Suppressor macrophage treated with lipopolysaccharide for 4 hours (primary cell): ENCODE data around the gene PBLD.
"Not testable (repeated sequence)": the region's sequence is repeated elsewhere in the genome, so short reads cannot be mapped to it uniquely, and the experiment has no call there.

Experiments
- DNase-seq: peaks from one replicate; pipeline ENCODE4 v3.0.0-alpha.2; 2020

Gene PBLD

DNA sequence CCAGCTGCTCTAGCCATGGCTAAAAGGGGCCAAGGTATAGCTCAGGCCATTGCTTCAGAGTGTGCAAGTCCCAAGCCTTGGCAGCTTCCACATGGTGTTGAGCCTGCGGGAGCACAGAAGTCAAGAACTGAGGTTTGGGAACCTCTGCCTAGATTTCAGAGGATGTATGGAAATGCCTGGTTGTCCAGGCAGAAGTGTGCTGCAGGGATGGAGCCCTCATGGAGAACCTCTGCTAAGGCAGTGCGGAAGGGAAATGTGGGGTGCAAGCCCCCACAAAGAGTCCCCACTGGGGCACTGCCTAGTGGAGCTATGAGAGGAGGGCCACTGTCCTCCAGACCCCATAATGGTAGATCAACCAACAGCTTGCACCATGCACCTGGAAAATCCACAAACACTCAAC, 54.9 kb downstream of the PBLD start:
- not testable (repeated sequence) for DNase-seq

DNA sequence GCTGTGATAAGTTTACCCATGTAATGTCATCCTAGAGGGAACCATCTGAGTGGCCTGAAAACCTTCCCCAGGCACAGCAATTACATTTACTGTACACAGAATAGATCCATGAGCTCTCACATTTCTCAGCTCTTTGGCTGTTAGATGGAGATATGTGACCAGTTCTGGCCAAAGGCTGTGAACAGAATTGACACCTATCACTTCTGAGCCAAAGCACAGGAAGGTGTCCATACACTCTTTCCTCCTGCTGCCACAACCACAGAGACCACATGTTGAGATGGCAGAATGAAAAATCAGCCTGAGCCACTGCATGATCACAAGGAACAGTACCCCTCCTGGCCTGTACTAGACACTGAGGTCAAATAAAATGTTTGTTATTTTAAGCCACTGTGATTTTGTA, 56.5 kb downstream of the PBLD start:
- no peak for DNase-seq

DNA sequence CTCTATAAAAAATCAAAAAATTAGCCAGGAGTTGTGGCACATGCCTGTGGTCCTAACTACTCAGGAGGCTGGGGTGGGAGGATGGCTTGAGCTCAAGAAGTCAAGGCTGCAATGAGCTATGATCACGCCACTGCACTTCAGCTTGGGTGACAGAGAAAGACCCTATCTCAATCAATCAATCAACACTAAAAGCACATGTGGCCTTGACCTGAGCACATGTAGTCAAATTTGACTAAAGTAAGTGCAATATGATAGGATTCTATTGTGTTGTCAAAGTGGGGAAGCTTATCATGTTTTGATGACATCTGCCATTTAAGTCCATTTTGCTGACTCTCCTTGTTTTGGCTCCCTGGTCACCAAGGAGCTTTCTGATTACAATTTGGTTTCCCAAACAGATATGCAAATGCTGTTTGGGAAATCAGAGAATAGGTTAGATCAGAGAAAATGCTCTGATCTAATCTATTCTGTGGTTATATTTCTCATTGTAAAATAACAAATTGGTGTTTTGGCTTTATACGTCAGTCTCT, 57.1 kb downstream of the PBLD start:
- no peak for DNase-seq

DNA sequence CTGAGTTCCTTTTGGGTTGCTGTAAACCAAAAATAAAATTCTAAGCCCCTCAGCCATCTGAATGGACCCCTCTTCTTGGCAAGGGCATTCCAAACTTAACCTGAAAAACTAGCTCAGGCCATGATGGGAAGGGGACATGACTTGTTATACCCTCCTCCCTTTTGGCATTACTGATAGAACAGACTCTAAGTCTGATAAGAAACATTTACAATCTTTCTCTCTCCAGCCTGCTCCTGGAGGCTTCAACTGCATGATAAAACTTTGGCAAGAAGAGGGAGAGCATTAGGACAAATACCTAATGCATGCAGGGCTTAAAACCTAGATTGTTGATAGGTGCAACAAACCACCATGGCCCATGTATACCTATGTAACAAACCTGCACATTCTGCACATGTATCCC, 59.9 kb downstream of the PBLD start:
- DNase-seq: no peak

DNA sequence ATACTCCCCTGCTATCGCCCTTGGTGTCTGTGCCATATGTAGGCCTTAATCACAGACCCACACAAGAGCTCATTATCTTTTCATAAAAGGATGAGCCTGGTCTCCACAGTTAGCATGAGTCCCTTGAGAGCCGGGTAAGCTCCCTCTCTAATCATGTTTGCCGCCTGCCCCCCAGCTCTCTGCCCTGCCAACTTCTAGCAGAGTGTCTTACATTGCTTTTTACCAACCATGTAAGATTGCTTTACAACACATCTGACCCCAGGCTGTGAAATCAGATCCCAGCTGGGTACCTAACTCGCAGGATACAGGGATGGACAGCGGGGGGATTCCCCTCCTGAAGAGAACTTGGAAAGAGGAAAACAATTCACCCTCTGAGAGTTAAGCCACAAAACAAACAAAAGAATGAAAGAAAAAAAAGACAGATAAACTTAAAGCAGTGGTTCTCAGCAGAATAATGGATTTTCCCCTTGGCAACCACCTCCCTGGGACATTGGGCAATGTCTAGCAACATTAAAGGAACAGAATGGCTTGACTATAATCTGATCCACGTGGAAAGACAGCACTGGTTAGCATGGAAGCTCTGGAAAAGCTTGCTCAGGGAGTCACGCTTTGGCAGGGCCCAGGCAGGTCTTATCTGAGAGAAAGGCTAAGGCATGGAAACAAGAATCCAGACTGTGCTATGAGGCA, 61.4 kb downstream of the PBLD start:
- no peak for DNase-seq

DNA sequence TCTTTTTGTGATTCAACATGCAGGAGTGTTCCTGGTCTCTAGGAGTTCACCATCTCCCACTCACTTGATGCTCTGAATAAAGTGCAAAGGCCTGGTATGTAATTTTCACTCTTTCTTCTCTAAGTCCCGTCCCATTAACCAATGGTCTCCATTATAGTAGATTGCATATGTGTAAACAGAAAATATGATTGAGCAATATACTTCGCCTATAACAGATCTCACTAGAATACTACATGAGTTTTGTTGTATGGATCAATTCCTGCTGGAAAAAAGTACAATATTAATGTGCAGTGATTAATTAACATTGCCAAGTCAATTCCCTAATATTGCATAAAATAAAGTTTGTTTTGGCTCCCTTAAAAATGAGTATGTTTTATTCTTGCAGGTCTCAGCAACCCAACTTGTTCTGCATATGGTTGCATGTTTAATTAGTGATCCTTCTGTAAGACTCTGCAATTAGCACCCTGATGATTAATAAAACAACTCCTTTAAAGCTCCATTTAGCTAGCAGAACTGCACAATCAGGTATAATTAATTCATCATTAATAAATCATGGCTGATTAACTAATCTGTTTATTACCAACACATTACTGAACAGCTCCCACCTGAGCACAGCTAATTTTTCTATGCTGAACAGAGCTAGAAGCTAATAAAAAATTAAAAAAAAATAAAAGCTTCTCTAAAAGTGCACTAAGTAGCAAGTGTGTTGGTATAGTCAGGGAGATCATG, 63.0 kb downstream of the PBLD start:
- DNase-seq: no peak

DNA sequence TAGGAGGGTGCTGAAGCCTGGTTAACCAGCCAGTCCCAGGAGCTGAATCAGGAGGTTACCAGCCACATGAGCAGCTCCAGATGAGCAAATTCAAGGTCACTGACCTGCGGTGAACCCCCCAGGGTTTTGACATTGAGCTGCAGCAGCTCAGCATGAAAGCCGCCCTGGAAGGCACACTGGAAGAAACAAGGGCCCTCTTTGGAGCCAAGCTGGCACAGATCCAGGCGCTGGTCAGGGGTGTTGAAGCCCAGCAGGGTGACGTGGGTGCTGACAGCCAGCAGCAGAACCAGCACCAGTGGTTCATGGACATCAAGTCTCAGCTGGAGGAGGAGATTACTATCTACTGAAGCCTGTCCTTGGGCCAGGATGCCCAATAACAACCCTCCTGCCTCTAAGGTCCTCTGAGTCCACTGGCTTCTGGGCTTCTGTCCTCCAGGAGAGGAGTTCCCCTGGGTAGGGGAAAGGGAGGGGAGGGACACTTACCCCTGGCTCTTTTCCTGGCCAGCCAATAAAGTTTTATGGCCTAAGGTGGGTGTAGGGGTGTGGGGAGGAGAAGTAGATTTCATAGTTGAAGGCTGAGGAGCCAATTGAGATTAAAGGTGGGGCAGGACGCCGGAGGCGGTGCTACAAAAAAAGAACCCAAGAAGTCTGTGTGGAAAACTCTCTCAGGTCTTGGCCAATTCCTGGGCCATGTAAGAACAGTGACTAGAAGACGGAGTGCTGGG, 71.4 kb downstream of the PBLD start:
- no peak for DNase-seq

DNA sequence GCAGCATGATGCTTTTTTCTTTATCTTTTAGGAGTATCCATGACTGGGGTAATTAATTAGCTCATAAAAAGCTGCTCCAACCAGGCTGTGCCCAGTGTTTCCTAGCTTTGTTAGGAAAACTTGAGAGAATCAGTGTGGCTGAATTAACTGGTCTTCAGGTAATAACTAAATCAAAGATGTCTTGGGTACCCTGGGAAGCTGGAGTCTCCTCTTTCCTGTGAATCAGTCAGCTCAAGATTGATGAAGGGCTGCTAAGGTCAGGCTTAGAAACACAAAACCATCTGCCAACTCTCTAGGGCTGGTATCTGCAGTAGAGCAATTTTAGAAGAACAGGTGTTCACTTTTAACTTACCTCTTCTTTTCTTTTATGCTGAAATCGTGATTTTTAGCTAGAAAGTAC, 79.4 kb downstream of the PBLD start:
- DNase-seq: no peak

DNA sequence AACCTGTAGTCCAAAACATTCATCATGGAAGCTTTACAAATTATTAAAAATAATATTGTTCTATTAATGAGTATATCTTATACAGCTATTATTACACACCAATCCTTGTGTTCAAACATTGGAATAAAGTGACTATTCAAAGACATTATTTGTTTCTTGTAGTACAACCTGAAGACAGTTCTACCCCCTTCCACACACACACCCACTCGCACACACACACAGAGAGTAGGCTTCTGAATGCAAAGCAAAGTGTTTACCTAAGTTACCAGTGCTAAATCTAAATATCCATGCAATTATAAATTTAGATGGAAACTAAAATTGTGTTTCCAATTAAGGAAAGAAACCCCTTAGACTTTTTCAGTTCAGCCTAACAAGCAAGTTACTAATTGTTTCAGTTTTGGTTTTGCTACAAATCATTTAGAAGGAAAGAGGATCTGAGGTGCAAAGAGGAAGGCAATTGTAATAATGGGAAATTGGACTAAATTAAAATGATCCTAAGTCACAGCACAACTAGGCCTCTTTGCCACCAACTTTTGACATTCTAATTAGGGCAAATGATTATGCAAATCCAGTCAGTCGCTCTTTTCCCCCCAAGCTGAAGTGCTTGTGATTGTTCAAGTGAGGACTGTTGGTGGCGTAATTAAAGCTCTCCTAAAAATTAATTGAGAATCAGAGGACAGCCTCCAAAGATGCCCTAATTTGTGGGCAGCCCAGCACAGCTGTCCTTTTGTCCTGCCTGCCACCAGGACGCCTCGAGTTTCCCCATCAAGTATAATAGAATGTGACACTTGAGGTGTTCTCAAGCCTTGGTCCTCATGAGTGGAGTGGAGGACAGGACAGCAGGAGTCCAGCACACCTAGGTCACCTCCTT, 80.9 kb downstream of the PBLD start:
- DNase-seq: peak; percentile 55

DNA sequence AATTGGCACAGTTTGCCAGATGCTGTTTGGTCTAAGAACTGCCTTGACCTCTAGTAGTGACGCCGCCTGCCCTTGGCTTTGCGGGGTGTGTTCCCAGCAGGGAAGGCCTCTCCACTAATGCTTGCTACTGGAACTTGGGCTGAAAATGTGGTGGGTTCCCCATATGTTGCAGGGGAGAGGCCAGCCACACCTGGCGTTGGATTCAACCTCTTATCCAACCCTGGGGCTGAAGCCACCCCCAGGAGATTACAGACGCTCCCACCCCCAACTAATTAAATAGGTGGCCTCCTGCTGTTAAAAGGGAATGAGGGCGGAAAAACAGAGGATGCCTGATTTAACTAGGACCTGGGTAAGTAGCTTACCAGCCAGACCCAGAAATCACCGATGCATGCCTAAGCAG, 81.6 kb downstream of the PBLD start:
- DNase-seq: no peak

DNA sequence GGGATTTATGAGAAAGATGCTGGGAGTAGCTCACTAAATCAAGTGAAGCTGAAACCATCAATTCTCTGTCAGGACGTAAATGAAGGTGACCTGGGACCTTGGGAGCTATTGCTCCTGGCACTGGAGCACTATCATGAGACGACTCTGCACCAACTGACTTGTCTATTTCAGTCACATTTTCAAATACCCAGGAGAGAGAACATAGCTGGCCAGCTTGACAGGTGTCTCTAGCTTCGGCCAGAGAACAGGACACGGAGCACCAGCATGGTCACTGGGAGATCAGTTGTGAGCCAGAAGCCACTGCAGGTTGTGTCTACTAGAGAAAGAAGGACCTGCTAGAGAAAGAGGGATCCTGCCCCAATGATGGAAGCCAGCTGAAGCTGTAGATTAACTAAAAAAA, 83.4 kb downstream of the PBLD start:
- no peak for DNase-seq

DNA sequence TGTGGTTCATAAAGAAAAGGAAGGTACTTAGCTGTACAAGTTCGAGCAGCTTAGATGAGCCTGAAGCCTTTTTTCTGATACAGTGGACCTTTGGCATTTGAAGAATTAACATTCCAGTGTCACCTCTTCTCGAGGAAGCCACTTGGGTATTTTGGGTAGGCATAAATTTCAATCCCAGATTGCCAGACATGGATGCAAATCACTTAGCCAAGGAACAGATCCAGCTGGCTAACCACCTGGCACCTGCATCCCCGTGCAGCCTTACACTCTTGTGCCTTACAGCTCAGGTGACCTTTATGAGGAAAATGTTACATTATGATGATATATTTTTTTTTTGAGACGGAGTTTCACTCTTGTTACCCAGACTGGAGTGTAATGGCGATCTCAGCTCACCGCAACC, 84.8 kb downstream of the PBLD start:
- DNase-seq: no peak

DNA sequence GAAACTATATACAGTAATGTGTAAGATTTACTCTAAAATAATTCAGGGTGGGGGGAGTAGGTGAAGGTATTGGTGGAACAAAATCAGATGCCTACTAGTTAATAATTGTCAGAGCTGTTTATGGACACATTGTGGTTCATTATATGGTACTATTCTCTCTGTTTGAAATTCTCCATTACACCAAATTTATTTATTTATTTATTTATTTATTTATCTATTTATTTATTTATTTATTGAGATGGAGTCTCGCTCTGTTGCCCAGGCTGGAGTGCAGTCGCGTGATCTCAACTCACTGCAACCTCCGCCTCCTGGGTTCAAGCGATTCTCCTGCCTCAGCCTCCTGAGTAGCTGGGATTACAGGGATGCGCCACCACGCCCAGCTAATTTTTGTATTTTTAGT, 86.3 kb downstream of the PBLD start:
- DNase-seq: not testable (repeated sequence)

DNA sequence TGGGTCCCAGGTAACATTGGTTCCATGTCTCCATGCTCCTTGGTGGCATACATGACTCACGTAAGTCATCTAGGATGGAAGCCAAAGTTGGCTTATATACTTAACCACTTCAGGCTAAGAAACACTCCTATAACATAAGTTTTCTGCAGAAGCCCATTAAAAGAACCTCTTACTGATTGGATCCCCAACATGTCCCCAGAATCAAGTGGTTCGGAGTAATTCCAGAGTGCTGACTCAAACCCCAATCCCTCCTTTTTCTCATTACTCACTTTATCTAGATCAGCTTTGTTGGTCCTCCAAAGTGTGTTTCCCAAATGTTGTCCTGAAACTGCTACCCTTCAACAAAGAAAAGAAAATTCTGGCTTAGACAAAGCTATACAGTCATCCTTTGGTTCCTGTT, 90.7 kb downstream of the PBLD start:
- DNase-seq: no peak

DNA sequence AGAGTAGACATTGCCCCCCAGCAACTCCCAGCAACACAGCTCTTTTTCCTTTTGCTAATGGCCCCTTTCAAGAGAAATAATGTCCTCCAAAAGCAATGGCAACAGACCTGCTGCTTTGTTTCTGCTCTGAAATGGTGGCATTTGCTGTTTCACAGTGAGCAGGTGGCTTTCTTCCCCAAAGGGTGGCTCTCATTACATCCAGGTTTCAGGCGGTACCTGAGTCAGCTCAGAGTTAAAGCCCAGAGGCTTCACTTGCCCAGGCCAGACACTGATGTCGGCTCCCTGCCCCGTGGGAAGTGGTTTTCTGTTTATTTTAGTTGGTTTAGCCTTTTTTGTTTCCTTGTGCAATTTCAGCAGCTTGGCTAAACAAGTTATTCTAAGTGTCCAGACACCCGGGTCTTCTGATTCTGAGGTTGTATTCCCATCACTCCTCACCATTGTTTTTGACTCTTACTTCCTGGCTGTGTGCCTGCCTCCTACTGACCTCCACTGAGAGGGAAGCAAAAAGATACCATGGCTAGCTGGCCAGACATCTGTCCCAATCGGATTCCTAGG, 93.1 kb downstream of the PBLD start:
- DNase-seq: no peak

DNA sequence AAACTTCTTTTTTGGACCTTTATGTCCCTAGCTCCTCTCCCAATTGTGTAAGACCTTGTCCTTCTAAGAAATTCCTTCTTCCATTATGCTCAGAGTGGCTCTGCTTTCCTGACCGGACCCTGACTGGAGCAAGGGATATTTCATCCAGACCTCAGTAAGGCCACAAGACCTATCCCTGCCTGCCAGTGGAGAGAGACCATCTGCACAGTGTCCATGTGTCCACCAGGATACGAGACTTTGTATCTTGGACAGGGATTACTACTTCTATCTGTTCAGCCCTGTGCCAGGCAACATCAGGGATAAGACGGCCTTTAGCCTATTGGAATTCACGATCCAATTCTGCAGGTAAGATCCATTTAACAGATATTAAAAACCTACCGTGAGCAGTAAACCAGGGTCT, 93.7 kb downstream of the PBLD start:
- DNase-seq: no peak

DNA sequence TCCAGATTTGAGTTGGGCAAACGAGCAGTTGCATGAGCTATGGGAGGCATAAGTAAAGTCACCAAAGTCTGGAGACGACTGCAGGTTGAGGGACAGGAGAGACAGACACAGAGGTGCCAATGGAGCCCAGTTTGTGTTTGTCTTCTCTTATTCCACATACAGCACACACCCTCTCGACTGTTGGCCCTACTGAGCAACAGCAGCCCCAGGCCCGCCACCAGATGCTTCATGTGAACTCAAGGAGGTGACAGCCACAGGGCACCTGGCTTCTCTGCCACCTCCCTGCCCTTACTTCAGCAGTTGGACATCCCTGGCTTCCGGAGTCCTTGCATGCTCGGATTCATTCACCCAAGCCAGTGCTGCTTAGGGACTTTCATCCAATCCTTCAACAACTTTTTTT, 94.4 kb downstream of the PBLD start:
- no peak for DNase-seq

DNA sequence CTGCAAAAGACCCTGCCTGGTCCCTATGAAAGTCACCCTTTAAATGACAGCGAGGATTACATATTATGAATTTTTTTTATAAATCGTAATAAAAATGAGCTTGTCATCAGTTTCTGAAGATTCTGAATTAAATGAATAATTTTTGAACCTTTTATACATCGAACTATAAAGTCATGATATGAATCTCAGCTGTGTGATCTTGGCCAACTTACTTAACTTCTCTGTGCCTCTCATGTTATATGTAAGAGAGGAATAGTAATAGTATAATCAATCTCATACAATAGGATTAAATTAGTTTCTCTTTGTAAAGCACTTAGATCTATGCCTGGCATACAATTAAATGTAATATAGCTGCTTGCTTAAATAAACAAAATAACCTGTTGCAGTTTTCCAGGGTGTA, 95.6 kb downstream of the PBLD start:
- no peak for DNase-seq

DNA sequence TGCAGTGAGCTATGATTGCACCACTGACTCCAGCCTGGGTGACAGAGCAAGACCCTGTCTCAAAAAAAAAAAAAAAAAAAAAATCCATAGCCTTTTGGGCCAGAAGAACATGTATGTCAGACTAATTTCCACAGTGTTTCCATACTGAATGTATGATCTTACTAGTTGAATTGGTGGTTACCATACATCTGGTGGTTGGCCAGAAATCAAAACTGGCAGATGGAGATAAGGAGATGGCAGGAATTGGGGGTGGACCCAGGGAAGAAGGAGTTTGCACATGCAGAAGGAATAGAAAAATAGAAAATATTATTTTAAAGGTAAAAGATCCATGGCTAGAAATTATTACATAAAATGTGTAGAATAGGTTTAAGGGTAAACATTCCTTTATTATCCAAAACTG, 97.1 kb downstream of the PBLD start:
- no peak for DNase-seq

DNA sequence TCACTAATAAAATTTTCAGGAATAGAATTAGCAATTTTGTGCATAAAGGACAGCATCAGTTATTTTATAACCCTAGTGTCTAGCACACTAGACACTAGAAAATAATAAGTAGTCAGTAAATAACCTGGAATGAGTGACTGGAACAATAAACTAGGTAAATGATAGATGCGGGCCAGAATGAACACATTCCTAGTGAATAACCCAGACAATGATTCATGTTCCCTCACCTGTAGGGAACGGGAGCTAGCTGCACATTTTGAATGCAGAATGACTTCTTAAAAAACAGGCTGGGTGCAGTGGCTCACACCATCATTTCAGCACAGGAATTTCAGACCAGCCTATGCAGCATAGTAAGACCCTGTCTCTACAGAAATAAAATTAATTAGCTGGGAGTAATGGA, 97.6 kb downstream of the PBLD start:
- DNase-seq: no peak

DNA sequence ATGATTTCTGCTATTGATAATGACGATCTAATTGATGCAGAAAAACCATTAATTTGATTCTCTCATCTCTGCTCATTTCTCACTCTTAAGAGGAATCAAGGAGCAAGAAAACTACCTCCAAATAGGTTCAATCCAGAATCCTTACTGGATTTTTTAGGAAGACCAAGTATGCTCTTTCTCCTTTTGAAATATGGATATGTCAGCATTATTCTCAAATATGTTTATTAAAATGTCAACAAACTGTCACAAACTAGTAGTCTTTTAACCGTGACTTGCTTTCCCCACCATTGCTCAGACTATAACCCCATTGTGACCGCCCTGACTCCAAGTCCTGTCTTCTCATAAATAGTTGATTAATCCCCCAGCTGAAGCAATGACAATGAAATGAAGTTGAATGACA, 99.7 kb downstream of the PBLD start:
- DNase-seq: no peak
